Transverse colon (tissue), 4 donors: ENCODE measurements around the gene ABL2. TPM values are rescaled to one million over a fixed set of nuclear protein-coding genes. Genes with fewer than 3 reads are reported as not detected.

Experiments used
- DNase-seq: peaks from one replicate; pipeline ENCODE4 v3.0.0-alpha.2; 2019
- H3K27ac ChIP-seq, 4 donors: fragments of 200-600 bp; sonication (generic); 2 replicates each; pipeline ENCODE4 v1.5.1; 2016 to 2018; ENCODE audit warnings: inconsistent platforms in 4 of 4
- H3K27me3 ChIP-seq: fragments of 200-600 bp; sonication (generic); 2 replicates; pipeline ENCODE4 v1.5.1; 2017; ENCODE audit warnings: inconsistent platforms
- H3K36me3 ChIP-seq, 4 donors: fragments of 200-600 bp; sonication (generic); 2 replicates each; pipeline ENCODE4 v1.5.1; 2017 to 2019; ENCODE audit warnings: inconsistent platforms in 4 of 4
- H3K4me1 ChIP-seq, 4 donors: fragments of 200-600 bp; sonication (generic); 2 replicates each; pipeline ENCODE4 v1.5.1; 2017 to 2020; ENCODE audit warnings: inconsistent platforms in 4 of 4
- H3K4me3 ChIP-seq, 4 donors: fragments of 200-600 bp; sonication (generic); 1 replicate in 1 of 4; 2 replicates in 3 of 4; pipeline versions ENCODE4 v1.5.1 to v1.6.1; 2017 to 2019; ENCODE audit warnings: inconsistent platforms in 4 of 4
- H3K9me3 ChIP-seq, 2 donors: fragments of 200-600 bp; sonication (generic); 2 replicates each; pipeline ENCODE4 v1.5.1; 2017 to 2019; ENCODE audit warnings: inconsistent platforms in 2 of 2
- CTCF ChIP-seq, 5 experiments: fragments of 200-600 bp in 3 of 5; fragments of 450-650 bp in 2 of 5; sonication (generic) in 3 of 5; IDR thresholded peaks; 1 replicate in 2 of 5; 2 replicates in 3 of 5; pipeline ENCODE4 v1.5.1; 2016 to 2017; ENCODE audit warnings: antibody characterized with exemption in 5 of 5, inconsistent platforms in 3 of 5, mild to moderate bottlenecking in 2 of 5, moderate library complexity in 1 of 5
- EP300 ChIP-seq: sonication (generic); formaldehyde crosslinking; IDR thresholded peaks from one replicate; pipeline ENCODE4 v1.6.1; 2017; ENCODE audit warnings: antibody characterized with exemption, low read depth
- POLR2A ChIP-seq: fragments of 450-650 bp; IDR thresholded peaks from one replicate; pipeline ENCODE4 v1.6.1; 2016; ENCODE audit warnings: antibody characterized with exemption, mild to moderate bottlenecking, moderate library complexity
- POLR2AphosphoS5 ChIP-seq, 3 donors: sonication (generic); formaldehyde crosslinking; IDR thresholded peaks; one replicate each; pipeline ENCODE4 v1.6.1; 2016; ENCODE audit warnings: antibody characterized with exemption in 3 of 3
- WGBS, 2 donors: methylation state at CpG; one replicate each; pipeline ENCODE4 v1.1.5; 2018; ENCODE audit warnings: low coverage in 1 of 2; 5-methylcytosine and 5-hydroxymethylcytosine counted together
- in situ Hi-C, 4 donors: fragments of 200-750 bp; cut with MboI; loops; one replicate each; pipeline versions ENCODE4 v1.15.0 to v1.15.1; 2017; ENCODE audit warnings: low sequenced_read_pairs in 3 of 4, low pct_ligation_motif_present in 1 of 4, low pct_unique_long_range_greater_than_20kb in 1 of 4
- intact Hi-C: fragments of 100-400 bp; cut with DNase I; formaldehyde crosslinking; loops from one replicate; pipeline ENCODE4 v1.15.1; 2023; ENCODE audit warnings: low total_unique reads
- total RNA-seq, 4 donors: library from RNA; depleted of rRNA; stranded (reverse); fragments of >200 nt; gene quantifications; one replicate each; pipeline ENCODE4 v1.1.0, GENCODE V29; 2016

Gene ABL2
- total RNA-seq, 4 donors from 2014 or later: 9.6 to 51.7 (median 14.3) TPM

GRCh38 chr1:179169616-179170467 lies 59.6 kb downstream of the ABL2 start:
- Histone ChIP-seq H3K4me3 (no peak overlapping the region), H3K27me3 (no peaks in the 10 kb centered on the region), H3K9me3 (no peaks in the 10 kb centered on the region), H3K36me3 (no peaks in the 10 kb centered on the region), H3K27ac (peak overlapping the region in 2 of 4 donors; percentile 21 to 37), H3K4me1 (peaks cover 0 to 14% (median 5%) of the 10 kb centered on the region in 4 donors)
- in situ Hi-C loops: no loop called here
- intact Hi-C loops: no loop called here
- DNase-seq: no peak
- TF ChIP-seq EP300: no peak
- WGBS, 2 donors: 79 to 92% methylated on average over 1 to 3 of the region's 3 CpGs

- no peak for TF ChIP-seq POLR2A
- 74 to 77% methylated on average over 3 of the region's 3 CpGs for WGBS, 2 donors
These were observed 60.9 kb downstream of the ABL2 start for GRCh38 chr1:179168536-179168935.

GRCh38 chr1:179167955-179168354 lies 61.5 kb downstream of the ABL2 start:
- in situ Hi-C loops (no loop called here), intact Hi-C loops (no loop called here)
- WGBS, 2 donors: 60 to 88% methylated on average over 1 of the region's 1 CpG
- H3K4me3 ChIP-seq: no peak overlapping the region
- H3K27ac ChIP-seq: no peak overlapping the region
- no peaks in the 10 kb centered on the region for H3K27me3 ChIP-seq
- DNase-seq: no peak
- no peaks in the 10 kb centered on the region for H3K36me3 ChIP-seq
- peaks cover 0 to 14% (median 4%) of the 10 kb centered on the region in 4 donors for H3K4me1 ChIP-seq
- no peaks in the 10 kb centered on the region for H3K9me3 ChIP-seq
- no peak for TF ChIP-seq CTCF (IDR thresholded peaks at IDR 0.05)
- no peak for TF ChIP-seq POLR2A
- no peak for TF ChIP-seq EP300
- no peak for TF ChIP-seq POLR2AphosphoS5 (IDR thresholded peaks at IDR 0.05)

More at GRCh38 chr1:179168536-179168935, 60.9 kb downstream of the ABL2 start:
- in situ Hi-C loops: no loop called here
- Histone ChIP-seq H3K4me1 (peaks cover 0 to 14% (median 4%) of the 10 kb centered on the region in 4 donors), H3K9me3 (no peaks in the 10 kb centered on the region), H3K27ac (no peak overlapping the region), H3K4me3 (no peak overlapping the region), H3K27me3 (no peaks in the 10 kb centered on the region), H3K36me3 (no peaks in the 10 kb centered on the region)
- intact Hi-C loops: no loop called here
- no peak for DNase-seq

GRCh38 chr1:179167418-179167777 lies 62.1 kb downstream of the ABL2 start:
- no peaks in the 10 kb centered on the region for H3K36me3 ChIP-seq
- no peak for DNase-seq

More at GRCh38 chr1:179167418-179167777, 62.1 kb downstream of the ABL2 start:
- TF ChIP-seq EP300 (no peak), POLR2AphosphoS5 (IDR thresholded peaks at IDR 0.05) (no peak), CTCF (IDR thresholded peaks at IDR 0.05) (no peak), POLR2A (no peak)
- WGBS, 2 donors: 69 to 82% methylated on average over 1 of the region's 1 CpG
- intact Hi-C loops: no loop called here
- in situ Hi-C loops: no loop called here
- Histone ChIP-seq H3K27me3 (no peaks in the 10 kb centered on the region), H3K4me1 (peaks cover 0 to 14% (median 4%) of the 10 kb centered on the region in 4 donors), H3K9me3 (no peaks in the 10 kb centered on the region), H3K27ac (no peak overlapping the region), H3K4me3 (no peak overlapping the region)
